RKO (cell line): ENCODE data around the gene HAUS1.
A peak's percentile ranks its signal among the peaks of the same experiment; 100 is the strongest.
"Not testable (repeated sequence)": the region's sequence is repeated elsewhere in the genome, so short reads cannot be mapped to it uniquely, and the experiment has no call there.

Experiments used
- DNase-seq: peaks from one replicate; pipeline ENCODE4 v3.0.0-alpha.2; 2016; ENCODE audit warnings: low spot score

HAUS1 gene

DNA sequence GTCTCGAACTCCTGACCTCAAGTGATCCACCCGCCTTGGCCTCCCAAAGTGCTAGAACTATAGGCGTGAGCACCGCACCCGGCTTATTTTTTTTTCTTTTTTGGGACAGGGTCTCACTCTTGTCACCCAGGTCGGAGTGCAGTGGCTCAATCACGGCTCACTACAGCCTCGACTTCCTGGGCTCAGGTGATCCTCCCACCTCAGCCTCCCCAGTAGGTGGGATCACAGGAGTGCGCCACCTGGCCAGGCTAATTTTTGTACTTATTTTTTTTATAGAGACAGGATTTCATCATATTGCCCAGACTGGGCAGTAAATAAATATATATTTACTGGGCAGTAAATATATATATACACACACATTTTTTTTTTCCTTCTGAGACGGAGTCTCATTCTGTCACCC lies 8.7 kb upstream of the HAUS1 start:
- no peak for DNase-seq

- peak; percentile 37 for DNase-seq
Observed at GRCh38 chr18:46096651-46097300, 7.4 kb upstream of the HAUS1 start.

DNA sequence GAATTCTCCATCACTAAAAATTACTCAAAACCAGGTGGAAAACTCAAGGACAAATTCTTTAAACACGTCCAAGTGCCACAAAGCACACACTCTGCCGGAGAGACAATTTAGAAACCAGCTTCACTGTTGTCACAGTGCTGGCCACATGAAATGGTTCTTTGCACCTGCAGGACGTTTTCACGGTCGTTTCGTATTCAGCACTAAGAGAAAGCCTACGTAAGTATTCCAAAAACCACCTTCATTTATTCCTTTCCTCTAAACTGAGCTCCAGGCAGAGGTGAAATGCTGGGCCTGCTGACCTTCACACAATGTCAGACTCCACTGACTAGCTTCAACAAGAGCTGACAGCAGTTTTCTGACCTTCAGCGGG lies 6.8 kb upstream of the HAUS1 start:
- DNase-seq = peak; percentile 19

DNA sequence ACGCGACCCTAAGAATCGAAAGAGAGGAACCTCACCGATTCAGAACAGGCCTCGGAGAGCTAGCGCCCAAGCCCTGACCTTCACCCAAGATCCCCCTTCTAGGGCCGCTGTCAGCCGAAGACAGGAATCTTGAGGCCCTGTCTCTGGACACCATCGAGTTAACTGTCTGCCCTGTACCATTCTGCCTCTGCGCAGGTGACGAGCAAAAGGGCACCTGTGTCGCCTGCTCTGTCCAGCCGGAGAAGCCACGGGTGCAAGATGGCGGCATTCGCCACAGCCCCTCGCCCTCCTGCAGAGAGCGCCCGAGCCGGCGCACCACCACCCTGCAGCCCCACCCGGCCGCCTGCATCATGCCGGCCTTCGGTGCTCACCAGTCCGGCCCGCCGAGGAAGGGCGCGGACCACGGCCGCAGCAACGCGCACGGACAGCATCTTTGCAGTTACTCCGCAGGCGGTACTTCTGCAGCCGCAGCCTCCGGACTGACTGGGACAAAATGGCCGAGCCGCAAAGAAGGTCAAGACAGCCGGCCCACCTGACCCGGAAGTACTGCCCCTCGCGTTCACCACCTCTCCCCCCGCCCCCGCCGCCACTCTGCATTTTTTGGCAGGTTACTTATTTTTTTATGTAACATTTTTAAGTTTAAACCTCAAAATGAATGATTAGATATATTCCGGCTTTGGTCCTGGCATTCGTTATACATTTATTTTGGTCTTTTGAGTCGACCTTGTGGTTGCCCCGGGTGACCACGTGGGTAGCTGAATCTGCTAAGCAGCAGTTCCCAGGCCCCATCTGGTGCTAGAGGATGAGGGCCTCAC lies 6.2 kb upstream of the HAUS1 start, which contains the start of gene ATP5F1A:
Gene ATP5F1A (minus strand): TSS at position 496 of the 815 bp plus-strand sequence. CDS start 65 bp downstream, at position 431.
- DNase-seq = peak; percentile 90

- no peak for DNase-seq
Observed at GRCh38 chr18:46098616-46098933, 5.6 kb upstream of the HAUS1 start.

- DNase-seq = no peak
Observed at GRCh38 chr18:46099463-46099862, 4.7 kb upstream of the HAUS1 start.

DNA sequence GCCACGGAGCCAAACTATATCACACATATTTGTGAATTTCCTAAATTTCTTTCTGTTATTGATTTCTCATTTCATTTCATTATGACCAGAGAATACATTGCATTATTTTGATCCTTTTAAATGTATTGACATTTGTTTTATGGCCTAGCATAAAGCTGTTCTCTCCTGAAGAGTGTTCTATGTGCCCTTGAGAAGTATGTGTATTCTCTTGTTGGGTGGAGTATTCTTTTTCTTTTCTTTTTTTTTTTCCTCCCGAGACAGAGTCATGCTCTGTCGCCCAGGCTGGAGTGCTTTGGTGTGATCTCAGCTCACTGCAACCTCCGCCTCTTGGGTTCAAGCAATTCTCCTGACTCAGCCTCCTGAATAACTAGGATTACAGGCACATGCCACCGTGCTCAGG lies 5.2 kb downstream of the HAUS1 start:
- DNase-seq = no peak

GRCh38 chr18:46110406-46110805 lies 6.2 kb downstream of the HAUS1 start:
- no peak for DNase-seq

GRCh38 chr18:46113751-46114150 lies 9.6 kb downstream of the HAUS1 start:
- no peak for DNase-seq

DNA sequence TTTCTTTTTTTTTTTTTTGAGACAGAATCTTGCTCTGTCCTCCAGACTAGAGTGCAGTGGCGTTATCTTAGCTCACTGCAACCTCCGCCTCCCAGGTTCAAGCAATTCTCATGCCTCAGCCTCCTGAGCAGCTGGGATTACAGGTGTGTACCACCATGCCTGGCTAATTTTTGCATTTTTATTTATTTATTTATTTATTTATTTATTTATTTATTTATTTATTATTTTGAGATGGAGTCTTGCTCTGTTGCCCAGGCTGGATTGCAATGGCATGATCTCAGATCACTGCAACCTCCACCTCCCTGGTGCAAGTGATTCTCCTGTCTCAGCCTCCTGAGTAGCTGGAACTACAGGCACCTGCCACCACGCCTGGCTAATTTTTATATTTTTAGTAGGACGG lies 22.4 kb downstream of the HAUS1 start:
- not testable (repeated sequence) for DNase-seq

- DNase-seq = no peak
Observed at GRCh38 chr18:46130061-46130460, 25.9 kb downstream of the HAUS1 start.

GRCh38 chr18:46130549-46130948 lies 26.4 kb downstream of the HAUS1 start:
- not testable (repeated sequence) for DNase-seq

DNA sequence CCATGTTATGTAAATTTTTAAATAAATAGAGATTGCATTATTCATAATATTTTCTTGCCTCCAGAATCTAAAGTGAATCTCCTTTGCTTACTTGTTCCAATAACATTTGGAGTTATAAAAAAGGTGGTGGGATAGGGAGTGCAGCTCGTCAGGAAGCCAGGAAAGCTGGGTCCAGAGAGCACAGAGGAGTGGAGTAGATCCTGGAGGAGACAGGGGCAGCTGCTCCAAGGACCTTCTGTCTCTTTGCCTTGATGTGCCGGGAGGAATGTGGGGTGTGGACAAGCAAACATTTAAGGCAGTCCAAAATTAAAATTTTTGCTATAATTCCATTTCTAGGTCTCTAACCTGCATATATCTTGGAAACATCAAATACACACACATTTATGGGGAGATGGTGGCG lies 29.3 kb downstream of the HAUS1 start:
- DNase-seq = no peak

GRCh38 chr18:46134920-46135675 lies 30.9 kb downstream of the HAUS1 start:
- no peak for DNase-seq

GRCh38 chr18:46140173-46140572 lies 36.0 kb downstream of the HAUS1 start:
- DNase-seq = no peak

GRCh38 chr18:46141199-46141598 lies 37.0 kb downstream of the HAUS1 start:
- no peak for DNase-seq

- peak; percentile 61 for DNase-seq
Observed at GRCh38 chr18:46148810-46149209, 44.6 kb downstream of the HAUS1 start.

GRCh38 chr18:46152436-46152807 lies 48.2 kb downstream of the HAUS1 start:
- DNase-seq = peak; percentile 82

GRCh38 chr18:46152808-46153617 lies 48.8 kb downstream of the HAUS1 start:
- no peak for DNase-seq

- peak; percentile 76 for DNase-seq
Observed at GRCh38 chr18:46155641-46156051, 51.5 kb downstream of the HAUS1 start.

DNA sequence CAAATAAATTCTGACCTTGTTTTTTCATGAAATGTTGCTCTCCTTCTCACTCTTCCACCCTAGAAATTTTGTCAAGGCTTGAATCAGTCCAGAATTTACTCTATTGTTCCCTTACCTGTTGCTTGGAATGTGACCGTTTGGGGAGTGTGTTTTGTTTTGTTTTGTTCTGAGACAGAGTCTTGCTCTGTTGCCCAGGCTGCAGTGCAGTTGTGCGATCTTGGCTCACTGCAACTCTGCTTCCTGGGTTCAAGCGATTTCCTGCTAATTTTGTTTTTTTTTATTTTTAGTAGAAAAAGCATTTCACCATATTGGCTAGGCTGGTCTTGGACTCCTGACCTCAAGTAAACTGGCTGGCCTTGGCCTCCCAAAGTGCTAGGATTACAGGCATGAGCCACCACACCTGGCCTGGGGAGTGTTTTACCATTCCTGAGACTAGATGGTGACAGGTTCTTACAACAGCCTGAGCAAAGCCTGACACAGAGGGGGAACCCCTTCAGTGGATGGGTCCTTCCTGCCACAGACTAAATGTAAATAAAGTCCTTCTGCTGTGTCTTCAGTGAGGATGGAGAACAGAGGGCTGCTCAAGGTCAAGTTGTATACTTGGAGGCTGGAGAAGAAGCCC lies 52.0 kb downstream of the HAUS1 start:
- no peak for DNase-seq

GRCh38 chr18:46156843-46157242 lies 52.7 kb downstream of the HAUS1 start:
- no peak for DNase-seq
